NCI-H146 (cell line): ENCODE measurements around the gene ATP6V0E1.

Experiments used
- DNase-seq: peaks from one replicate; lab custom pipeline; 2025; lab: John Stamatoyannopoulos, UW

ATP6V0E1 gene

DNA sequence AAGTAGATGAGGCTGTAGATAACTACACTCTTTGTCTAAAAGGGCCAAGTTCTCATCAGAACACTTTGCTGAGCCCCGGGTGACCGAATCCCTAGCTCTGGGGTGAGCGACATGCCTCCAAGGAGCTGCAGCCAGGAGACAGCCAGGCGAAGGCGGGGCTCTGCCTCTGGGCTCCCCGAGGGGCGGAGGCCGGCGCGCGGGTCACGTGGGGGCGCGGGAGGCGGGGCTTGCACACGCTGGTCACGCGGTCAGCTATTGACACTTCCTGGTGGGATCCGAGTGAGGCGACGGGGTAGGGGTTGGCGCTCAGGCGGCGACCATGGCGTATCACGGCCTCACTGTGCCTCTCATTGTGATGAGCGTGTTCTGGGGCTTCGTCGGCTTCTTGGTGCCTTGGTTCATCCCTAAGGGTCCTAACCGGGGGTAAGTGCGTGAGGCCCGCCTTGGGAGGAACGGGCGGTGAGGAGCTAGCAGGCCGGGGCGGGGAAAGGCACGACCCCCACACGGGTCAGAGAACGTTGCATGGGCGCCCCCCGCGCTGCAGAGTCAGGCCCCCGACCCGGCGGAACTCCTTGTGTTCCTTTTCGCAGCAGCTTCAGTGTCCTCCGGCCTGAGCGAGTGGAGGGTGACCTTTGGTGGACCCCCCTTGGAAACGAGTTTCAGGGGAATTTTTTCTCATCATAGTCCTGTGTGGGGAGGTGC, at the start of gene ATP6V0E1:
ATP6V0E1 (plus strand) TSS at position 230 of the 702 bp plus-strand sequence; CDS start at position 320, 90 bp downstream.
- DNase-seq, result peak; percentile 86

DNA sequence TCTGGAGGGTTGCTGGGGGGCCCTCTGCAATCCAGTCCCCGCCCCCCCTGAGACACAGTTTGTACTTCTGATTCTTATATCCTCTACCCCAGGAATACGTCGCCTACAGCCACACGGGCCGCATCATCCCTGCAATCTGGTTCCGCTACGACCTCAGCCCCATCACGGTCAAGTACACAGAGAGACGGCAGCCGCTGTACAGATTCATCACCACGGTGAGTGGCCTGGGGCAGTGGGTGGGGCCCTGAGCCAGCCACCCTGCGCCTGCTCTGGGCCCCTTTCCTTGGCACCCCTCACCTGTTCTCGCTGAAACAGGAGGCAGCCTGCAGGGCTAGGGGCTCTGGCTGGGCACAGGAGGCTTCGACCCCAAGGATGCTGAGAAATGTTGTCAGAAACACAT, 48.5 kb upstream of the ATP6V0E1 start:
- no peak for DNase-seq

DNA sequence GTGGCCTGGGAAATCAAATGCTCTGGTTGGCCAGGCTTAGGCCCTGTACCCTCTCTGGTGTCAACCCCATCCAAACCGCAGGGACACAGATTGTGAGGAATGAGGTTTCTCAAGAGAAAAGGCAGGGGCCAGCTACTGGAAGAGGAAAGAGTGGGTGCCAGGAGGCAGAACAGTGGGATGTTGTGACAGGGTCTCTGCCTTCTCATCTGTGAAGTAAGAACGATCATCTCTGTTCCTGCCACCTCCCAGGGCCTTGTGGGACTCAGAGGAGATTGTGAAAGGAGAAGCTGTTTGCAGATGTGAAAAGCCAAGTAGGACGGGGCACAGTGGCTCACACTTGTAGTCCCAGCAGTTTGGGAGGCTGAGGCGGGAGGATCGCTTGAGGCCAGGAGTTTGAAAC, 47.2 kb upstream of the ATP6V0E1 start:
- no peak for DNase-seq

DNA sequence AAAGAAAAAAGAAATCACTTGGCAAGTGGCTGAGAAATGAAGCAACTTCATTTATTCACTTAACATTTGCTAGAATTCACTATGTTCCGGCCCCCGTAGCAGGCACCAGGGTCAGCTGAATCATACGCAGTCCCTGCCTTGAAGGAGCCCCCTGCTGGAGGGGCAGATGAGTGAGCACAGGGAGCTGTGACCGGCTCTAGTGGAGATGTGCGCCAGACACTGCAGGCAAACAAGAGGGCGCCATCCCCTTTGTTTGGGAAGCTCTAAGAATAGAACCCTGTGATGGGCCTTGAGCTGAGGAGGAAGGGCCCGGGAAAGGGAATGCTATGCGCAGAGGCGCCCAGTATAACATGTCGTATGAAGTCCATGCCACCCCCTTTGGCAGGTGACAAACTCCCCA, 44.5 kb upstream of the ATP6V0E1 start:
- peak; percentile 4 for DNase-seq

DNA sequence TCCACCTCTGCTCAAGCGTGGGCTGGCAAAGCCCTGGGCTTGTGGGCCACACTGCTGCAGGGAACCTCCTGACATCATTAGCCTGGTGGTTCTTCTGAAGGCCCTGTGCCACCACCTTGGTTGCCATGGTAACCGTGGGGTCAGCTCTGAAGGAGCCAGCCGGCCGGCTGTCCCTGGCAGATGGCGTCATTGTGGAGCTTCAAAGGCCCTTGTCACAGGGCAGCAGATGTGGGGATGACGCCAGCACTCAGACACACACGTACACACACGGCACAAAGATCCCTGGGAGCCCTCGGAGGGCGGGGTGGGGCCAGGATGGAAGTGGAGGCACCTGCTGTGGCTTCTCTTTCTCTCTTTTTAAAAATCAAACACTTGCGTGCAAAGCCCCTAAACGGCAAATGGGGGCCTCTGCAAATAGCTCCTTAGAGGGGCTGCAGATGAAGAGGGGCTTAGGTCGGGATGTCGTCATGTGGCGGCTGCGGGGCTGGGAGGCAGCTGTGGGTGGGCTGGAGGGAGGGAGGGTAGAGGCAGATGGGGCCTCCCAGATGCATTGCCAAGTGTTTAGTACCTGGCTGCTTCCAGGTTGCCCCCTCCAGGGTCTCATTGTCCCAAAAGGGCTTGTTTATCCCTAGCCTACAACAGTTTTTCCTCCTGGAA, 43.8 kb upstream of the ATP6V0E1 start:
- no peak for DNase-seq

DNA sequence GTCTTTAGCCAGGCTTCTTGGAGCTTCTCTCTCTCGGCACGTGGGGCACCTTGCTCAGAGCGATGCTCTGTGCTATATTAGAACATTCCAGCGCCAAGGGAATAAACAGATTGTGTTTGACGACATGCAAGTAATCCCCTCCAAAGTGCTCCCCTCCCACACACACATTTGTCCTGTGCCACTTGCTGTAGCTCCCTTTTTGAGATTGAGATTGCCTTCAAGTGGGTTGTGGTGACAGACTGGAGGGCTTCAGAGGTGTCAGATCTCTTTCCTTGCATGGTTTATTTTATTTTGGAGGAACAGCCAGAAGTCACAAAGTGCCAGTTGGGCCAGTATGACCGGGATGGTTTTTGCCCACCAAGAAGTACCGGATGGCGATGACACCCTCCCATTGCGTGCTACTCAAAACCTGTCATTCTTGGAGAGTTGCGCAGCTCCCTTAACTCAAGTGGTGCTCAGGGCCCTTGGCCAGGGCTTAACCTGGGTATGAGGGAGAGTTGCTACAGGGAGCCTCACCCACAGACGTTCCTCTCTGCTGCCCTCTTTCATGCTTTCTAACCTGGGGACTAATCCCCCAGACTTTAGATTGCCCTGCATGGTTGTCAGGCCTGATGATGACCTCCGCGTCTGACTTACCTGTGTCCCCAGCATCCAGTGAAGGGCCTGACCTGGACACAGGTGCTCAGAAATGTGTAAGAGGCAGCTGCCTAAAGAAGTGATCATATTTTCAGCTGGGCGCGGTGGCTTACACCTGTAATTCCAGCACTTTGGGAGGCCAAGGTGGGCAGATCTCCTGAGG, 43.1 kb upstream of the ATP6V0E1 start:
- DNase-seq, result no peak

DNA sequence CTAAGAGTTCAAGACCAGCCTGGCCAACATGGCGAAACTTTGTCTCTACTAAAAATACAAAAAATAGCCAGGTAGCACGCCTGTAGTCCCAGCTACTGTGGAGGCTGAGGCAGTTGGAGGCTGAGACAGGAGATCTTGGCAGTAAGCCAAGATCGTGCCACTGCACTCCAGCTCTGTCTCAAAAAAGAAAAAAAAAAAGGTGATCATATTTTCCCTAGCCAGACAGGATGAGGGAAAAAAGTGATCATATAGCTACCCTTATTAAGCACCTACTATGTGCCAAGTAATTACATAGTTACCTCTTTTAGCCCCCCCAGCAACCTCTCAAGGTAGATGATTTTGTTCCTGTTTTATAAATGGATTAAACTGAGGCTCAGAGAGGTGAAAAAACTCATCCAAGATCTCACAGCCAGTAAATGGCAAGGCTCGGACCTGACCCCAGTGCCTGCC, 42.5 kb upstream of the ATP6V0E1 start:
- DNase-seq, result no peak

DNA sequence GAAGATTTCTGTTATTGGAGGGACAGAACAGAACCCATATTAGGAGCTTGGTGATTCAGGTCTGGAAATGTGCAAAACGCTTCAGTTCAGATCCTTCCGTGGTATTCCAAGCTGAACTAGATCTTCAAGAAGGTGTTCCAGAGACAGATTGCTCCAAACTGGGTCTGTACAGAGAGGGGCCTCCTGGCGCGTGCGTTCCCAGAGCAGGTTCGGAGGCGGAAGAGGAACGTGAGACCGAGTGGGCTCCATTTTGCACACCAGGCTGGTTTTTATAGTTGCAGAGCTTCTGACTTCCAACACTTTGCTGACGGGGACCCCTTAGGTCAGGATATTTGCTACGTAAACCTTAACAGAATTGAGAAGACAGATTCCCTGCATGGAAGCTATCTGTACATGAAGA, 41.0 kb upstream of the ATP6V0E1 start:
- no peak for DNase-seq

DNA sequence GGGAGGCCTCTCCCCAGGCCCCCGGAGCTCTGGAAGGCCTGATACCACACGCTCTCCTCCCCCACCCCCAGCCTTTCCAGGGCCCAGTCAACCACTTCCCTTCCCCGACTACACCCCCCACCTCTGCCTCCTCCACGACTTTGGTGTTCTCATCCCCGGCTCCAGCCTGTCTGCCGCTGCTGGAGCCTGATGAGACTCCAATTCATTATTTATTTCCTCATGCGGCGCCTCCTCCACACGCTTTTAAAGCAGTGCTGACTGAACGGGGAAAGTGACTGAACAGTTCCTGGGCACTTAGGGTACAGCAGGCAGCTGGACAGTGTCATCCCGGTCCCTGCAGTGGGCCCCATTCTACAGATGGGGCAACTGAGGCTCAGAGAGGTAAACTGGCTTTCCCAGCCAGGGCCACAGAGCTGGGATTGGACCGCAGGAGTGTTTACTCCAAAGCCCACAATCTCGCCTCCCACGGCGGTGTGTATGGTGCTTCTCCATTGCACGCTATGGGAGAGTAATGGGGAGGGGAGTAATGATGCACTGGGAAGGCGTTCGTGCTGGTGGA, 40.2 kb upstream of the ATP6V0E1 start:
- no peak for DNase-seq

DNA sequence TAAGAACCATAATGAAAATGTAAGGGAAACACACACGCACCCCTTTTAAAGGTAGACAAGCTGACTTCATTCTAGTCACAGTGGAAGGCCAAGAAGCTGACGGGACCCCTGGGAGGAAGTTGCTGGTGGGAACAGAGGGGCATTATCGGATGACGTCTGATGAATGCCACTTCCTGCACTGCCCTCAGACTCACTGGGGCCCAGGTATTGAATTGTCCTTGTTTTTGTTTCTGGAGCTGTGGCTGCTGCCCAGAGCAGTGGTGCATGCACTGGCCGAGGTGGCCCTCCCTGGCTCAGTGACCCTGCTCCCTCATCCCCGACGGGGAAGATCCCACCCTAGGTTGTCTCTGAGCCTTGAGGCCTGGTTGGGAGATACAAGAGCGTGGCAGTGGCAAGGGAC, 39.7 kb upstream of the ATP6V0E1 start:
- DNase-seq, result no peak

DNA sequence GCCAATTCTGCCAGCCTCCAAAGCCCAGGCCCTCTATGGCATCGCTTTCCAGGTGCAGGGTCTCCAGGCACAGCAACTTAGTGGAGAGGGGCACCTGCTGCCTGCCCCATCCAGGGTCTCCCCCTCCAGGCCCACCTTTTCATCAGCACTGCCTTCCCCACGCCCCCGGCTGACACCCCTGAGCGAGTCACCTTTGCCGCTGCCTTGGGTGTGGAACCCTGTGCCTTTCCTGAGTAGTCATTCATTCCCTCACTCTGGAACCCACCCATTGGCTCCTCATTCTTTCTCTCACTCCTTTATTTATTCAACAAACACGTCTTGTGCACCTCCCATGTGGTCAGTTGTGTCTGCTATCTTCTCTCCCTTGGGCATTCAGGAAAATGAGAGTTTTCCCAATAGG, 38.8 kb upstream of the ATP6V0E1 start:
- DNase-seq, result no peak

DNA sequence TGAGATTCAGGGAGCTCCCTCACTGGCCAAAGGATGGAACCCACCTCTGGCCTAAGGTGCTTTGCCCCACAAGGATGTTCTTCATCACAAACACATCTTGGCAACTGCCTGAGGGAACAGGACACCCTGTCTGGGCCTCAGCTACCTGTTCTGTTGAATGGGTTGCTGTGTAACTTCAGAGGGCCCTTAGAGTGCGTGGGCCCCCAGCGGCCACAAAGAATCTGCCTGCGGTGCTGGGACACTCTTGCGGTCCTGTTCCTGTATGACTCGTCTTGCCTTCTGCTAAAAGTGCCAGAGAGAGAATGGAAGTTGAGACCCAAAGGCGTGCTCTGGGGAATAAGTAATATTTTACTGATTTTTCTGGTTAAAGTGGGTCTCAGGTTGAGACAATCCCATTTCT, 38.4 kb upstream of the ATP6V0E1 start:
- no peak for DNase-seq

DNA sequence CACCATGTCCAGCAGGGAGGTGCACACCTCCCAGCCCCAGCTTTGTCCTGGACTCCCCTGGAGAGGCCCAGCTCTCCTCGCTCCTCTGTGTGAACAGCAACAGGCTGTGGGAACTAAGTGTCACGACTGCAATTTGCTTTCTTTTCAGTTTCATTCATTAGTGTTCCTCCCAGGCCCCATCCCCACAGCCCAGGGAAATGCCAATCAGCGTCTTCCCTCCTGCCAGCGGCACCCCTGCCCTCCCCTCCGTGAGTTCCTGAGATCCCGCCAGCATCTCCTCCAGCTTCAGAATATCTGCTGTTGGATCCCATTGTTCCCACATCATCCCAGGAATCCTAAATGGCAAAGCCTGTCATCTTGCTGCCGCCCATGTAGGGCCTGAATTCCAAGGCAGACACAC, 37.4 kb upstream of the ATP6V0E1 start:
- DNase-seq, result no peak

DNA sequence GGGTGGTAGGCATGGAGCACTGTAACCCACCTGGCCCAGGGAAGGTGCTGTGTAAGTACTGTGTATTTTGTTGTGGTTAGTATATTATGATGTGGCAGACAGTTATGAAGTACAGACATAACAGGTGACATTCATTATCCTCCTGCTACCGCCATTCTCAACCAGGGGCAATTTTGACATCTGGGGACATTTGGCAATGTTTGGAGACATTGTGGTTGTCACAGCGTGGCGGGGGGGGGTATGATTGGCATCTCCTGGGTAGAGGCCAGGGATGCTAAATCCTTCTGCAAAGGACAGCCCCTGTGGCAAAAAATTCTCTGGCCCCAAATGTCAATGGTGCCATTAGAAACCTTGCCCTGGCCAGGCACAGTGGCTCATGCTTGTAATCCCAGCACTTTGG, 34.1 kb upstream of the ATP6V0E1 start:
- DNase-seq, result no peak

DNA sequence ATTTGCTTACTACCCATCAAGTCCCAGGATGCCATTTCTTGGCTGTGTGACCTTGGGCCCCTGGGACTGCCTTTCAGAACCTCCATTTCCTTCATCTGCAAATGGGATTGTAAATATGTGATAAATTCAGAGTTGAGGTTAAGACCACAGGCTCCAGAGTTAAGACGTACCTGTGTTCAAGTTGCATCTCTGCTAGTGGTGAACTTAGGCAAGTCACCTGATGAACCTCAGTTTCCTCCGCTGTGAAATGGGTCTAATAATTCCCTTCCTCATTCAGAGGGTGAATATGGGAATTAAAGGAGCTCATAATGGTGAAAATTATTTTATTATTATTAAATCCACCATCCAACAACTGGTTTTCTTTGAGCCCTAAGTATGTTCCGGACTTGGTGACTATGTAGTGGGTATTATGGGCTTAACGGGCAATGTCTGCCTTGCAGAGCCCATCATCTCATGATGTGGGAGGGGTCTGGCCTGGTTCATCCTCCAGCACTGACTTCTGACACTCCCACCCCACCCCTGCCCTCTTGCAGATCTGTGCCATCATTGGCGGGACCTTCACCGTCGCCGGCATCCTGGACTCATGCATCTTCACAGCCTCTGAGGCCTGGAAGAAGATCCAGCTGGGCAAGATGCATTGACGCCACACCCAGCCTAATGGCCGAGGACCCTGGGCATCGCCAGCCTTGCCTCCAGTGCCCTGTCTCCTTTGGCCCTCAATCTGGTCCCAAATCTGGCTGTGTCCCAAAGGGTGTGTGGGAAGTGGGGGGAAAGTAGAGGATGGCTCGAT, 33.2 kb upstream of the ATP6V0E1 start:
- no peak for DNase-seq

DNA sequence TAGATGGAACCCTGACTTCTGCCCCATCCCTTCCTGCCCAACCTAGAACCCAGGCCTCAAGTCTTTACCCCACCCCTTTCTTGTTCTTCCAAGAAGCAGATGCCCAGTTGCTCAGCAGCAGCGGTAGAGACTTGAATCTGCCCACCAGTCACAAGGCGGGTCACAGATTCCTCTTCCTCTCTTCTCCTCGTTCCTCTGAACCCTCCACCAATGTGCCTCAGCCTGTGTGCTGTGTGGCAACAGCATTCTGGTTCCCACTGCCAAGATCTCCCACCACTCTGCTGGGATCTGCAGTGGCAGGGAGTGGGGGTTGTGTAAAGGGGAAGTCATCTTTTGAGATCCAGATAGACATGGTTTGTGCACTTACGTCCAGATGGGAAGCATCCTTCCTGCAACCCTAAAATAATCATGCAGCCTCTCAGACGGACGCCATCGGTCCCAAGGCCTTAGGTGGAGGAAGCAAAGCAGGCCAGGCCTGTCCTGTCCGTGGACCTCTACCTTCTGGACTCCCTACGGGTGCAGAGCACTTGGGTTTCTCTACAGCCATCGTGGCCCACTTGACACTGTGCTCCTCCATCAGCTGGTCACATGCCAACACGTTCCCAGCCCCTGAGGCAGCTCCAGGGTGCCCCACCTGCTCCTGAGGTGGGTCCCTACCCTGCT, 32.1 kb upstream of the ATP6V0E1 start:
- DNase-seq, result no peak

DNA sequence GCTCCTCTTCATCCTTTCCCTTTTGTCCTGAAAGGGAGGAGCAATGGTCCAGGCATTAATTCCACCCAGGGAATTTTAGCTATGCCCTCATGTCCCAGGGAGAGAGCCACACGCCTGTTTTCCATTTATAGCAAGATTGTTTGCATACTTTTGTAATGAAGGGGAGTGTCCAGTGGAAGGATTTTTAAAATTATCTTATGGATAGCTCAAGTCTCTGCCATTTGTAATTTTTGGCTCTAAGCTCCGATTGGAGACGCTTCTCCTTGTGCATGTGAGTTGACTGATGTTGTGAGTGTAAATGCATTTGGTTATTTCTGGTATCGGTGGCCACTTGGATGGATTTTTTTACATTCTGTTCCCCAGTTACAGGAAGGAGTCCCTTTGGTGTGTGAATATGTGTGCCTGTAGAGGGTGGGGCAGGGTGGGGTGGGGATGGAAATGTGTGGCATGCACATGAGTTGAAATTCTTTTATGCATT, 31.5 kb upstream of the ATP6V0E1 start:
- DNase-seq, result no peak

DNA sequence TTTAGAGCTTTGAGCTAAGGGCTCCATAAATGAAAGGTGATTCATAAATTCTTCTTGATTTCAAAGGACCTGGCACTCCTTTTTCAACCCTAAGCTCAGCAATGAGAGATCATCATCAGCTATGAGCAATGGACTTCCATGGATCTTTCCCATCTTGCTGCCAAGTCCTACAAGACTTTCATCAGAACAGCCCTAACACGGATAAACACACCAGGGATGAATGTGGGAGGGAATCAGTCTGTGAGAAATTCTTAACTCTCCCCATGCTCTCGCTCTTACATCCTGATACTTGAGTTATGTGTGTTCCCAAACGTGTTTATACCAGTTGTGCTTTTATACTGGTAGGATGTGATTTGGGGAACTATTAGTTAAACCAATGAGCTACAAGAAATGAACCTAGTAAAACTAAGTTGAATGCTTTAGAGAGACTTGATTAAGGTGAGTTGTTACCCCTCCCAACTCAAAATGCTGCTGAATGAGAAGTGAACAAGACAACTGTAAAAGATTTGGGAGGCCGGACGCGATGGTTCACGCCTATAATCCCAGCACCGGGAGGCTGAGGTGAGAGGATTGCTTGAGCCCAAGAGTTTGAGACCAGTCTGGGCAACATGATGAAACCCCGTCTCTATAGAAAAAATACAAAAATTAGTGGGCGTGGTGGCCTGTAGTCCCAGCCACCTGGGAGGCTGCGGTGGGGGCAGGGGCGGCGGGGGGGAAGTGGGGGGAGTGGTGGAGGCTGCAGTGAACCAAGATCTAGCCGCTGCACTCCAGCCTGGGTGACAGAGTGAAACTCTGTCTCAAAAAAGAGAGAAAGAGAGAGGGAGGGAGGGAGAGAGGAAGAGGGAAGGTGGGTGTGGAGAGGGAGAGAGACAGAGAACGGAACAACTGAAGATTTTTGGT, 29.5 kb upstream of the ATP6V0E1 start:
- no peak for DNase-seq

DNA sequence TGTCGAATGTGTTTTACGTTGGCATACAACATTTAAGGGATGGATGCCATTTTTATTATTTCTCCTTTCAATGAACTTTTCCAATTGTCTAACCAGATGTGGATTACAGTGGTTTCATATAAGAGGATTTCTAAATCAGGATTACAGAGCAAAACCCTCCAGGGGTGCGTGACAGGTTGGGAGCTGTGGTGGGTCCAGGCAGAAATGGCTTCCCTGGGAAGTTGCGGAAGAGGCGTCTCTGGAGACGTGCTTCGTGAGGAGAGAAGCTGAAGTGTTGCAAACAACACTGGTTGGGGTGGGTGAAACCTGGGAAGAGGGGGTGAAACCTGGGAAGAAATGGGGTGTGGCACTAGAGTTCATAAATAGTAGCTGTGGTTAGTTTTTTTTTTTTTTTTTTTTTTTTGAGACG, 28.8 kb upstream of the ATP6V0E1 start:
- no peak for DNase-seq

DNA sequence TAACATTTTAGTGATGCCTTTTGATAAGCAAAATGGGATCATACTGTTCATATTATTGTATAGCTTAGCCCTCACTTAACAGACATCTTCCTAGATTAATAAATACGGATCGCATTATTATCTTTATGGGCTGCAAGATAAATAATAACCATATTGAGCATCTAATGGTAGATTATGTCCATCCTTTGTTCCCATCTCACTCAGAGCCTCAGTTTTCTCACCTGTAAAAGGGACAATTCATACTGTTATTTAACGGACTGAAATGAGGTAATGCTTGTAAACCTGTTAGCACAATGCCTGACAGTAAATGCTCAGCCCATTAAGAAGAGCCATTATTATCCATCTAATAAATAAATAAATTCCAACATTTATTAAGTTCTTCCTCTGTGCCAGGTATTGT, 27.3 kb upstream of the ATP6V0E1 start:
- DNase-seq, result no peak
